SK-N-SH treated with all-trans-retinoic acid at 6 μM for 48 hours (cell line): ENCODE measurements around the gene ATL2.

ENCODE experiments used
- TCF4 ChIP-seq: fragments of 250-450 bp; sonication (Bioruptor Pico); IDR thresholded peaks from 2 replicates; pipeline ENCODE4 v1.8.0; 2021; ENCODE audit warnings: mild to moderate bottlenecking, moderate library complexity, borderline replicate concordance
- ZNF70 ChIP-seq: fragments of 450-650 bp; formaldehyde crosslinking; IDR thresholded peaks from 2 replicates; pipeline ENCODE4 v1.5.0; 2020; ENCODE audit warnings: mild to moderate bottlenecking, moderate library complexity

DNA sequence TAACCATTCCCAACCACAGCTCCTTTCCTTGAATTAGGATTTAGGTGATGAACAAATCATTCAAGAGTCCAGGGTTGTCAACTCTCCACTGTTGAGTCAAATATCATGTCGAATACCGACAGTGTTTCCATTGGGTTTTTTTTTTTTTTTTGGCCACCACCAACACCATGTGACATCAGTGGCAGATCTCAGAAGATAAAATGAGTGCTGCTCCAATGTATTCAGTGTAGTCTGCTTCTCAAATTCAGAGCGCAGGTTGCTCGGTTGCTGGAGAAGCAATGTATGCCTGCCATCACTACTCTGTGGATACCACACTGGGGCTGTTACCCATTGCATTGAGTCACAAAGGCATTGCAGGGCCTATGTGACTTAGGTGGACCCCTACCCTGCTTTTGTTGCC, 10.8 kb upstream of the ATL2 start:
- TF ChIP-seq ZNF70 (CRISPR knock-in tag) (no peak), TCF4 (CRISPR knock-in tag) (no peak)
